ENCODE results near the gene ARID1A.

- no peak for TF ChIP-seq EZH2phosphoT487 (IDR thresholded peaks at IDR 0.05; ENCODE audit: borderline replicate concordance, low read depth, low read length)
- no peak for TF ChIP-seq CTCF (conservative IDR thresholded peaks at IDR 0.05; ENCODE audit: low read length)
Measured at GRCh38 chr1:26743426-26744059, 47.7 kb downstream of the ARID1A start.

Data from OCI-LY7 (cell line).